Neural progenitor cell (in vitro differentiated cells): ENCODE results near the gene MISP3. TPM values are rescaled to one million over a fixed set of nuclear protein-coding genes. Genes with fewer than 3 reads are reported as not detected.

Experiments
- DNase-seq: peaks from one replicate; pipeline ENCODE4 v3.0.0-alpha.2; 2016; ENCODE audit warnings: low spot score
- H2AFZ ChIP-seq: fragments of 200-600 bp; sonication (generic); replicated peaks from 2 replicates; pipeline ENCODE4 v1.6.1; 2016; ENCODE audit warnings: antibody characterized with exemption
- H3F3A ChIP-seq: fragments of 200-600 bp; sonication (generic); 2 replicates; pipeline ENCODE4 v1.6.1; 2016; ENCODE audit warnings: antibody characterized with exemption, low read depth
- H3K27ac ChIP-seq: fragments of 200-600 bp; sonication (generic); 2 replicates; pipeline ENCODE4 v1.5.1; 2016; ENCODE audit warnings: mild to moderate bottlenecking
- H3K27me3 ChIP-seq: fragments of 200-600 bp; sonication (generic); 2 replicates; pipeline ENCODE4 v1.6.1; 2016; ENCODE audit warnings: mild to moderate bottlenecking, moderate library complexity
- H3K36me3 ChIP-seq: fragments of 200-600 bp; sonication (generic); 2 replicates; pipeline ENCODE4 v1.5.1; 2016
- H3K4me1 ChIP-seq: fragments of 200-600 bp; sonication (generic); 2 replicates; pipeline ENCODE4 v1.6.1; 2016; ENCODE audit warnings: mixed run types
- H3K4me2 ChIP-seq: fragments of 200-600 bp; sonication (generic); 2 replicates; pipeline ENCODE4 v1.6.1; 2016
- H3K4me3 ChIP-seq: fragments of 200-600 bp; sonication (generic); 2 replicates; pipeline ENCODE4 v1.5.1; 2016
- H3K79me2 ChIP-seq: fragments of 200-600 bp; sonication (generic); 2 replicates; pipeline ENCODE4 v1.6.1; 2016; ENCODE audit warnings: low read depth
- H3K9ac ChIP-seq: fragments of 200-600 bp; sonication (generic); 2 replicates; pipeline ENCODE4 v1.6.1; 2016
- H3K9me3 ChIP-seq: fragments of 200-600 bp; sonication (generic); 2 replicates; pipeline ENCODE4 v1.5.1; 2016; ENCODE audit warnings: low read depth
- H4K20me1 ChIP-seq: fragments of 200-600 bp; sonication (generic); 2 replicates; pipeline ENCODE4 v1.6.1; 2016; ENCODE audit warnings: low read depth
- H3K27ac Mint-ChIP-seq: 3 replicates; pipeline ENCODE4 v1.8.0; 2021; ENCODE audit warnings: mixed read lengths
- H3K27me3 Mint-ChIP-seq: 2 replicates; pipeline ENCODE4 v1.8.0; 2022; ENCODE audit warnings: low read depth, mild to moderate bottlenecking, inconsistent platforms, moderate library complexity, mixed read lengths; ENCODE audit not compliant: insufficient read depth
- H3K36me3 Mint-ChIP-seq: 3 replicates; pipeline ENCODE4 v1.8.0; 2021; ENCODE audit warnings: mixed read lengths
- H3K4me1 Mint-ChIP-seq: 3 replicates; pipeline ENCODE4 v1.8.0; 2021; ENCODE audit warnings: mixed read lengths
- H3K4me3 Mint-ChIP-seq: 3 replicates; pipeline ENCODE4 v1.8.0; 2021; ENCODE audit warnings: mild to moderate bottlenecking, moderate library complexity, mixed read lengths
- H3K9me3 Mint-ChIP-seq: 3 replicates; pipeline ENCODE4 v1.8.0; 2020; ENCODE audit warnings: mixed read lengths
- CTCF ChIP-seq: fragments of 200-600 bp; sonication (generic); IDR thresholded peaks from 2 replicates; pipeline ENCODE4 v1.5.1; 2017; ENCODE audit warnings: antibody characterized with exemption, mild to moderate bottlenecking
- EZH2 ChIP-seq: fragments of 200-600 bp; sonication (generic); IDR thresholded peaks from 2 replicates; pipeline ENCODE4 v1.6.1; 2017; ENCODE audit warnings: antibody characterized with exemption, mild to moderate bottlenecking, moderate library complexity
- EZH2phosphoT487 ChIP-seq: fragments of 200-600 bp; sonication (generic); IDR thresholded peaks from 2 replicates; pipeline ENCODE4 v1.6.1; 2017; ENCODE audit warnings: antibody characterized with exemption
- total RNA-seq: library from RNA; depleted of rRNA; stranded (reverse); fragments of >200 nt; gene quantifications from 2 replicates; pipeline ENCODE4 v1.2.3, GENCODE V29; 2015; ENCODE audit warnings: low replicate concordance

MISP3 gene
- total RNA-seq, 1 donor from 2014 or later, result not detected

GRCh38 chr19:14061081-14061749, 11.4 kb upstream of the MISP3 start:
- Mint-ChIP-seq H3K27me3 (peaks cover 27% of the 10 kb centered on the region), H3K4me3 (no peak overlapping the region), H3K9me3 (no peaks in the 10 kb centered on the region), H3K4me1 (peaks cover 28% of the 10 kb centered on the region), H3K36me3 (no peaks in the 10 kb centered on the region), H3K27ac (peak overlapping the region; percentile 9)
- Histone ChIP-seq H3K4me1 (no peaks in the 10 kb centered on the region), H3F3A (peaks cover 24% of the 10 kb centered on the region), H4K20me1 (no peaks in the 10 kb centered on the region), H3K9ac (no peak overlapping the region), H2AFZ (no peak overlapping the region), H3K27me3 (peaks cover 35% of the 10 kb centered on the region), H3K27ac (no peak overlapping the region), H3K79me2 (no peaks in the 10 kb centered on the region), H3K4me3 (no peak overlapping the region), H3K36me3 (no peaks in the 10 kb centered on the region), H3K9me3 (no peaks in the 10 kb centered on the region), H3K4me2 (no peak overlapping the region)
- DNase-seq, result no peak
- TF ChIP-seq CTCF, result no peak
- TF ChIP-seq EZH2, result no peak
- TF ChIP-seq EZH2phosphoT487, result no peak

GRCh38 chr19:14061751-14062557, 10.6 kb upstream of the MISP3 start, which contains the start of gene PALM3:
Gene PALM3, minus strand, starts transcription at chr19:14062076. Its CDS starts 96 bp downstream, at chr19:14061980.
- DNase-seq, result no peak
- Mint-ChIP-seq H3K27ac (peak within 1 kb of the TSS; percentile 9), H3K36me3 (no peaks in the 10 kb centered on the region), H3K27me3 (peaks cover 27% of the 10 kb centered on the region), H3K4me3 (no peak within 1 kb of the TSS), H3K4me1 (peaks cover 25% of the 10 kb centered on the region), H3K9me3 (no peaks in the 10 kb centered on the region)
- no peaks in the 10 kb centered on the region for H3K36me3 ChIP-seq
- no peaks in the 10 kb centered on the region for H3K4me1 ChIP-seq
- no peak within 1 kb of the TSS for H3K4me3 ChIP-seq
- peaks cover 21% of the 10 kb centered on the region for H3F3A ChIP-seq
- H3K27ac ChIP-seq, result no peak within 1 kb of the TSS
- H3K9me3 ChIP-seq, result no peaks in the 10 kb centered on the region
- H3K79me2 ChIP-seq, result no peaks in the 10 kb centered on the region
- TF ChIP-seq EZH2phosphoT487 (no peak), CTCF (no peak), EZH2 (no peak)
- peaks cover 30% of the 10 kb centered on the region for H3K27me3 ChIP-seq
- H3K4me2 ChIP-seq, result no peak within 1 kb of the TSS
- no peak within 1 kb of the TSS for H2AFZ ChIP-seq
- H3K9ac ChIP-seq, result no peak within 1 kb of the TSS
- H4K20me1 ChIP-seq, result no peaks in the 10 kb centered on the region

GRCh38 chr19:14062558-14062855, 10.1 kb upstream of the MISP3 start:
- Mint-ChIP-seq H3K27me3 (peaks cover 24% of the 10 kb centered on the region), H3K4me3 (no peak overlapping the region), H3K27ac (no peak overlapping the region), H3K36me3 (no peaks in the 10 kb centered on the region), H3K4me1 (peaks cover 24% of the 10 kb centered on the region), H3K9me3 (no peaks in the 10 kb centered on the region)
- no peak overlapping the region for H3K9ac ChIP-seq
- H3K36me3 ChIP-seq, result no peaks in the 10 kb centered on the region
- no peaks in the 10 kb centered on the region for H4K20me1 ChIP-seq
- no peaks in the 10 kb centered on the region for H3K4me1 ChIP-seq
- DNase-seq, result no peak
- H3K4me3 ChIP-seq, result no peak overlapping the region
- no peaks in the 10 kb centered on the region for H3K9me3 ChIP-seq
- no peak overlapping the region for H3K4me2 ChIP-seq
- H2AFZ ChIP-seq, result no peak overlapping the region
- no peak overlapping the region for H3K27ac ChIP-seq
- no peaks in the 10 kb centered on the region for H3K79me2 ChIP-seq
- TF ChIP-seq CTCF (no peak), EZH2phosphoT487 (no peak), EZH2 (no peak)
- peaks cover 17% of the 10 kb centered on the region for H3F3A ChIP-seq
- peaks cover 26% of the 10 kb centered on the region for H3K27me3 ChIP-seq
